ES-I3 (cell line): Measurements from ENCODE around the gene HOXA13.

Experiments
- H3K36me3 ChIP-seq: 2 replicates; pipeline ENCODE4 v1.6.1; 2013; ENCODE audit warnings: mild to moderate bottlenecking, low read length, control low read depth, moderate library complexity; ENCODE audit not compliant: insufficient read depth
- H3K4me1 ChIP-seq: 2 replicates; pipeline ENCODE4 v1.6.1; 2013; ENCODE audit warnings: mild to moderate bottlenecking, control low read depth, low read length; ENCODE audit not compliant: insufficient read depth
- H3K9ac ChIP-seq: 2 replicates; pipeline ENCODE4 v1.6.1; 2013; ENCODE audit warnings: low read depth, mild to moderate bottlenecking, low read length, moderate library complexity
- H3K9me3 ChIP-seq: 2 replicates; pipeline ENCODE4 v1.6.1; 2013; ENCODE audit warnings: mild to moderate bottlenecking, low read length, moderate library complexity; ENCODE audit not compliant: control insufficient read depth, insufficient read depth

The HOXA13 gene

GRCh38 chr7:27199849-27200760 lies at the start of gene HOXA13:
Gene HOXA13, minus strand, starts transcription at chr7:27200091. Its CDS starts 14 bp downstream, at chr7:27200077.
- no peaks in the 10 kb centered on the region for H3K36me3 ChIP-seq
- 0 out of 2 replicates have a peak, but pooled peaks cover 3% of the 10 kb centered on the region for H3K4me1 ChIP-seq
- no peaks in the 10 kb centered on the region; the same call in 1 of the 2 replicates for H3K9me3 ChIP-seq
- H3K9ac ChIP-seq: peak within 1 kb of the TSS; percentile 37; the same call in 1 of the 2 replicates

GRCh38 chr7:27248911-27249723 lies 49.2 kb upstream of the HOXA13 start:
- Histone ChIP-seq H3K36me3 (no peaks in the 10 kb centered on the region), H3K9me3 (no peaks in the 10 kb centered on the region)

DNA sequence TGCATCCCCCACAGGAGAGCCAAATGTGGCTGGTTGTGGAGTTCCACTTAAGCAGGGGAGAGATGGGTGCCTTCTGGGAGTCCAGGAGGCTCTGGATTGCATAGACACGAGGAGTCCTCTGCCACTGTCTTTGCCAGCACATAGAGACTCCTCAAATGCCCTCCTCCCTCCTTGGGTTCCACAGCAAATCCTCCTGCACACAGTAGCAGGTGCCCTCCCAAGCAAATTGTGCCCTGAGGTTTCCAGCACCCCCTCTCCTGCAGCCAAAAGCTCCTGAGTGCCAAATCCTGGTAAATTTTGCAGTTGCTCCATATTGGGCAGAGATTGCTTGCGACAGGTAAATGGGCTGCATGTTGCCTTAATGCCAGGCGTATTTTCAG lies 48.5 kb upstream of the HOXA13 start:
- H3K4me1 ChIP-seq: peaks cover 11% of the 10 kb centered on the region
- H3K9me3 ChIP-seq: no peaks in the 10 kb centered on the region
- H3K36me3 ChIP-seq: no peaks in the 10 kb centered on the region
- no peak overlapping the region for H3K9ac ChIP-seq

More at GRCh38 chr7:27248911-27249723, 49.2 kb upstream of the HOXA13 start:
- H3K9ac ChIP-seq: no peak overlapping the region
- peaks cover 11% of the 10 kb centered on the region for H3K4me1 ChIP-seq

DNA sequence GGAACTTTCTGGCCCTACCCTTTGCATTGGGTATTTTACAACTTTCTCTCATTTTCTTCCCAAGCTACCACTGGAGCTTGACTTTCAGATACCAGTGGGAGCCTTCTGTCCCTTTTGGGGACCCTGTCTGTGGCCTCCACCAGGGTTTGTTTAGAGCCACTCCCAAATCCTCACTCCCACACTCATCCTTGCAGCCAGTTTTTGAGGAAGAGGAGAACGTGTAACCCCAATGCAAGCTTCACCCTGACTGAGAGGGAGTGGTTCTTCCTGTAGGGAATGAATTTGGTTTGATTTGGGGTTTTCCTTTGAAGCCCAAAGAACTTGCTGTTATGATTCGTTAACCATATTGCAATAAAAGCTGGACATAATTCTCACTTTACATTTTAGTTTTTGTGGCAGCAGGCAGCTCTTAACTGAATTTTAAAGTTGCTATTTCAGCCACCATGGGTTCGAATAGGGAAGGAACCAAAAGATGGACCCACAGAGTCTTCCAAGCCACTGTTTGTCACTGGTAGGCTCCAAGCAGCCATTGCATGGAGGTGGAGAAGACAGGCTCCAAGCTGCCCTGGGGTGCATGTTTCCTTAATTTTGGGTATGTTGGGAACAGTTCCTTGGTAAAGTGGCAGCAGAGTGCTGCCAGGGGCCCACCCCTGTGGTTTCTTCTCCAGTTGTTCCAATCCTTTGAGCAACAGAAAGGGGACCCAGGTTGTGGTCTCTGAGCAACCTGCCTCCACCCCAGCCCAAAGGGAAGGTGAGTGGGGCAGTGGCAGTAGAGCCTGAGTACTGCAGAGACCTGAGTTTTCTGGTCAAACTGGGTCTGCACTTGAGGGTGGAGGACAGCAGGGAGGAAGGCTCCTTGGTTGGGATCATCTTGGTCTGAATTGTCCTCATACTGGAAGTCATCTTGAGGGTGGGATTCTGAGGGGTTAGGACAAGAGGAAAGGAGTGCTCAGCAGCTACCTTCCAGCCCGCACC lies 47.8 kb upstream of the HOXA13 start:
- H3K9me3 ChIP-seq: no peaks in the 10 kb centered on the region

GRCh38 chr7:27247000-27247399 lies 47.1 kb upstream of the HOXA13 start:
- Histone ChIP-seq H3K4me1 (peaks cover 14% of the 10 kb centered on the region), H3K9me3 (no peaks in the 10 kb centered on the region), H3K9ac (no peak overlapping the region), H3K36me3 (no peaks in the 10 kb centered on the region)

More for the DNA sequence above, 47.8 kb upstream of the HOXA13 start:
- Histone ChIP-seq H3K36me3 (no peaks in the 10 kb centered on the region), H3K9ac (no peak overlapping the region), H3K4me1 (peaks cover 11% of the 10 kb centered on the region)

DNA sequence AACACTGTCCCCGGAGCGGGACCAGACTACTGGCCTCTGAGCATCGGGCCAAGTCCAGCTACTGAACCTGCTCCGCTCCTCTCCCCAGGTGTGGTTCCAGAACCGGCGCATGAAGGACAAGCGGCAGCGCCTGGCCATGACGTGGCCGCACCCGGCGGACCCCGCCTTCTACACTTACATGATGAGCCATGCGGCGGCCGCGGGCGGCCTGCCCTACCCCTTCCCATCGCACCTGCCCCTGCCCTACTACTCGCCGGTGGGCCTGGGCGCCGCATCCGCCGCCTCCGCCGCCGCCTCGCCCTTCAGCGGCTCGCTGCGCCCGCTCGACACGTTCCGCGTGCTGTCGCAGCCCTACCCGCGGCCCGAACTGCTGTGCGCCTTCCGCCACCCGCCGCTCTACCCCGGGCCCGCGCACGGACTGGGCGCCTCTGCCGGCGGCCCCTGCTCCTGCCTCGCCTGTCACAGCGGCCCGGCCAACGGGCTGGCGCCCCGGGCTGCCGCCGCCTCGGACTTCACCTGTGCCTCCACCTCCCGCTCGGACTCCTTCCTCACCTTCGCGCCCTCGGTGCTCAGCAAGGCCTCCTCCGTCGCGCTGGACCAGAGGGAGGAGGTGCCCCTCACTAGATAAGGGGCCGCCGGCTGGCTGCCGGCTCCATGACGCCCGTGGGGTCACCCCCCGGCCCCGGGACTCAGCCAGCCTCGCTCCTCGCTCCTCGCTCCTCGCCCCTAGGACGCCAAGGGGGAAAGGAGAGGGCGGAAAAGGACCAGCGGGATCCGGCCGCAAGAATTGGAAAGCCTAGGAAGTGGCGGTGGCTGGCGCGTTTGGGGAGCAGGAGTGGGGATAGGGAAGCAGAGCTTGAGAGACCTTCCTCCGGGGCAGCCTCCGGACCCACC lies 46.2 kb upstream of the HOXA13 start:
- peaks cover 14% of the 10 kb centered on the region for H3K4me1 ChIP-seq
- H3K36me3 ChIP-seq: no peaks in the 10 kb centered on the region

DNA sequence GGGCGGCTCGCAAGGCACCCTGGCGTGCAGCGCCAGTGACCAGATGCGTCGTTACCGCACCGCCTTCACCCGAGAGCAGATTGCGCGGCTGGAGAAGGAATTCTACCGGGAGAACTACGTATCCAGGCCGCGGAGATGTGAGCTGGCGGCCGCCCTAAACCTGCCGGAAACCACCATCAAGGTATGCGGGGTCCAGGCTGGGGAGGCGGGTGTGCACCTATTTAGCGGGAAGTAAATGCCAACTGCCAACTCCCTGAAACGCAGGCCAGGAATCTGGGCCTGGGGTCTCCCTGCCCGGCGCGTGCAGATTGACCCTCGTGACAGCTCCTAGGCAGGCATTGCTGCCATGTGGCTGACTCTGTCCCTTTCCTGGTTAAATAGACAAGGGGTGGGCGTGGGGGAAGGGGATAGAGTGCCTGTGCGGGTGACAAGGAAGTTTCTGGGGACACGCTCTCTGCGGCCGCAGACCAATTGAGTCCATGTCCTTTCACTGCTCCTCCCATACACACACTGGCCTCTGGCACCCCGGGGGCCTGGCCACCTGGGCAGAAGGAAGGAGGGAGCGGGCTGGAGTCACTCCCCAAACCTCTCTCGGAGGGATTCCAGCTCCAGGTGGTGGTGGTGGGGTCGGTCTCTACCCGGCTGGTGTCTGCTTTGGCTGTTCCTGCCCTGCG lies 45.4 kb upstream of the HOXA13 start:
- Histone ChIP-seq H3K9ac (peak overlapping the region; percentile 42; the same call in 1 of the 2 replicates), H3K4me1 (peaks cover 13% of the 10 kb centered on the region), H3K36me3 (no peaks in the 10 kb centered on the region), H3K9me3 (no peaks in the 10 kb centered on the region)

More for the DNA sequence above, 46.2 kb upstream of the HOXA13 start:
- Histone ChIP-seq H3K9me3 (no peaks in the 10 kb centered on the region), H3K9ac (peak overlapping the region; percentile 42; the same call in 1 of the 2 replicates)

GRCh38 chr7:27244488-27245123 lies 44.7 kb upstream of the HOXA13 start:
- no peaks in the 10 kb centered on the region for H3K36me3 ChIP-seq
- H3K9me3 ChIP-seq: no peaks in the 10 kb centered on the region
- H3K4me1 ChIP-seq: peaks cover 13% of the 10 kb centered on the region
- no peak overlapping the region; the same call in 1 of the 2 replicates for H3K9ac ChIP-seq

DNA sequence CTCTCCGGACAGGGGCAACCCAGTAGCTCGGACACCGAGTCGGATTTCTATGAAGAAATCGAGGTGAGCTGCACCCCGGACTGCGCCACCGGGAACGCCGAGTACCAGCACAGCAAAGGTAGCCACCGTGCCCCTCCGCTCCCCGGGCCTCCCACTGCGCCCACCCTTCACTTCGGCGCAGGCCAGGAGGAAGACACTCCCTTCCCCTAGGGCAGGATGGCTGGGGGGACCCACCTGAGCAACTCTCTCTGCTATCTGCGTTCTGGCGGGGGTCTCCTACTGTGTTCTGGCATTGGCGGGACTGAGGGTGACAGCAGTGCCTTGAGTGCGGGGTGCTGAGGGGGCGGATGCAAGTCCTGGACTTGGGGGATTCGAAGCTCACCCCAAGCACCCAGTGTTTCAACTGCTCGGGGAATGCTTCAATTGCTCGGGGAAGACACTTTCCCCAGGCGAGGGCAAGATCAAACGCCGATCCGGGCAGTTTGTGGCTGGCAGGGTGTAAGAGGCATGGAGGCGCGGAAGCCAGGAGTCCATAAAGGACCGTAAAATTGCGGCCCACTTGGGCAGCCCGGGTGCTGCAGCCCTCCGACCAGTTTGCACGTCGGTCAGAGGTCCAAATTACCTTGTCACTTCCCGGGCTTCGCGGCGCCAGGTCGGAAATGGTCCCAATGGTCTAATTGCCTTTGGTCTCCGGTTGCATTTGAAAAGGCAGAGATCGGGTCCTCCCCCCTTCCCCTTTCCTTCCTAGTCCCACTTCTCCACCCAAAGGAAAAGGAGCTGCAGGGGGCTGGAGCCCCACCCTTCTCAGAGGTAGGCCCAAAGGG lies 43.7 kb upstream of the HOXA13 start:
- Histone ChIP-seq H3K36me3 (no peaks in the 10 kb centered on the region), H3K9ac (peak overlapping the region; percentile 25; the same call in 1 of the 2 replicates), H3K9me3 (no peaks in the 10 kb centered on the region), H3K4me1 (peaks cover 13% of the 10 kb centered on the region)

DNA sequence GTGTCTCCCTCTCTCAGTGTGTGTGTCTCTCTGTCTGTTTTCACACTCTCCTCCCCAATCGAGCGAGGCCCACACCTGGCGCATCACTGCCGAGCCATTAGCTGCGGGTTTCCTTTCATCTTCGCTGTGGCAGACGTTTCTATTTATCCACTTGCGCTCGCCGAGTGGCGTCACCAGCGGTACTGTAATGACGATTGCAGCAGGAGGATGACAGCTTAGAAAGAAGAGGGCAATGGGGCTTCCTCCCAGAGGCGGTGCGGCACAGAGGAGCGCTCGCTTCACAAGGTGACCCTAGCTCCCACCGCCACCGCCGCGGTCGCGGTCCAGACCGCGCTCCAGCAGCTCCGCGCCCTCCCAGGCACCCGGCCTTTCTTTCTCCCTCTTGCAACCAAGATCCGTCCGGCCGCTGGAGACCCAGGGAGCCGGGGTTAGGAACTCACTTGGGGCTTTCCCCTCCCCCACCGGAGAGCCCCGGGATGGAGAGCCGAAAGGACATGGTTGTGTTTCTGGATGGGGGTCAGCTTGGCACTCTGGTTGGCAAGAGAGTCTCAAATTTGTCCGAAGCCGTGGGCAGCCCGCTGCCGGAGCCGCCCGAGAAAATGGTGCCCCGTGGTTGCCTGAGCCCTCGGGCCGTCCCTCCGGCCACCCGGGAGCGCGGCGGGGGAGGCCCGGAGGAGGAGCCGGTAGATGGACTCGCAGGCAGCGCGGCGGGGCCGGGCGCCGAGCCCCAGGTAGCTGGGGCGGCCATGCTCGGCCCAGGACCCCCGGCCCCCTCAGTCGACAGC lies 42.9 kb upstream of the HOXA13 start, which contains the start of gene EVX1:
Gene EVX1, plus strand, starts transcription at position 248 of the 785 bp plus-strand sequence. Its CDS starts 229 bp downstream, at position 477.
- Histone ChIP-seq H3K36me3 (no peaks in the 10 kb centered on the region), H3K4me1 (peaks cover 13% of the 10 kb centered on the region), H3K9me3 (no peaks in the 10 kb centered on the region), H3K9ac (peak within 1 kb of the TSS; percentile 25; the same call in 1 of the 2 replicates)

DNA sequence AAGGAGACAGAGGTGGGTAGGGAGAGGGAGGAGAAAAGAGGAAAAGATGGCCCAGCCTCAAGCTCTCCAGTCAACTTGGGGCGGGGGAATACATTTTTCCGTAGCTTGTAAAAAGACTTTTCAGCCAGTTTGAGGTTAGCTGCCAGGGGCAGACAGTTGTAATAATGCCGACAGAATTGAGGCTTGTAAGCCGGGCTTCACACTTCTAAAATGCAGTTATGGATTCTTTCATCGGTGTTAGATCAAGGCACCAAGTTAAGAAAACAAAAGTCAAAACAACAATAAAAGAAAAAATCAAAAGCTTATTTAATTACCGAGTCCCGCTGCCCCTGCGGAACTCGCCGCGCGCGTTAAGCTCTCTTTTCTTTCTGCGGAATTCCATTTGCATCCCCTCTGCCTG lies 42.3 kb upstream of the HOXA13 start:
- H3K4me1 ChIP-seq: peaks cover 13% of the 10 kb centered on the region
- H3K9ac ChIP-seq: no peak overlapping the region
- H3K36me3 ChIP-seq: no peaks in the 10 kb centered on the region
- H3K9me3 ChIP-seq: no peaks in the 10 kb centered on the region
